Stimulated activated CD4-positive, alpha-beta T cell treated with anti-CD3 and anti-CD28 coated beads, Interleukin-12 subunit alpha, Interleukin-12 subunit beta, amount 100 ng/mL, for 4 hours (primary cell): ENCODE data around the gene KRTAP10-12.
"Not testable (repeated sequence)": the region's sequence is repeated elsewhere in the genome, so short reads cannot be mapped to it uniquely, and the experiment has no call there.

Experiments used
- DNase-seq: peaks from one replicate; pipeline ENCODE4 v3.0.0-alpha.2; 2020

The KRTAP10-12 gene

DNA sequence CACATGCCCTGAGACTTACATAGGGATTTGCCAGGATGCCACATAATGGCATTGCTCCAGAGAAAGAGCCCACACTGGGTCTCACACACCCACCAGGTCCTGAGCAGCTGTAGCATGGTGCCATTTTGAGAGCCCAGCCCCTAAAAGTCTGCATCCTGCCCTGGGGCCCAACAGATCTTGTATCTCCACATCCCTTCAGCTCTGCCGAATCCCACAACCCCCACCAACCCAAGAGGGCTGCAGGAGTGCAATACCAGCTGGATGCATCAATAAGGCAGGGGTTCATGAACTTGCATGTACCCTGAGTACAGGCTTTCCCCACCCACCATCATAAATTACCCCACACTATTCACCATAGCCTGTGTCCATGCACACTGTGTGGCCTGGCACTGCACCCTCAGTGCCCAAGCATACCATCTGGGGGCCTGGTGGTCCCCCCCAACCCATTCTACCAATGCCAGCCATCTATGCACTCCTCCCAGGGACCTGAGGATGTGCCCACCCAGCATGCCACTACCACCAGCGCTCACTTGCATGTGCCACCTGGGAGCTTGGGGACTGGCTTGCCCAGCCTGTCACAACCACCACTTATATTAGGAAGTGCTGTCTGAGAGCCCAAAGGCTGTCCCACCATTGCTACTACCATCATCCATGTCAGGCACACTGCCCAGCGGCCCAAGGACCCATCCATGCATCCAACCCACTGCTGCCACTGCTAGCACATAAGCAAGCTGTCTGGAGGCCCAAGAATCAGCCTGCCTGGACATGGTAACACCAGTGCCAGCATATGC lies 26.1 kb upstream of the KRTAP10-12 start:
- DNase-seq: no peak

DNA sequence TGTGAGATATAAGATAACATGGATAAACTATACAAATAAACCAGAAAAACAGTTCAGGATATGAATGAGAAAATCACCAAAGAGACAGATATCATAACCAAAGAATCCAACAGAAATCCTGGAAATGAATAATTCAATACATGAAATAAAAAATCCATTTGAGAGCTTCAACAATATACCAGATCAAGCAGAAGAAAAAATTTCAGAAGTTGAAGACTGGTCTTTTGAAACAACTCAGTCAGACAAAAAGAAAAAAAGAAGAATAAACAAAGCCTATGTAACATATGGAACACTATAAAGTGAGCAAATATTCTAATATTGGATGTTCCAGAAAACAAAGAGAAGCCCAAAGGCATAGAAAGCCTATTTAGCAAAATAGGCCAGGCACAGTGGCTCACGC lies 25.1 kb upstream of the KRTAP10-12 start:
- DNase-seq: no peak

DNA sequence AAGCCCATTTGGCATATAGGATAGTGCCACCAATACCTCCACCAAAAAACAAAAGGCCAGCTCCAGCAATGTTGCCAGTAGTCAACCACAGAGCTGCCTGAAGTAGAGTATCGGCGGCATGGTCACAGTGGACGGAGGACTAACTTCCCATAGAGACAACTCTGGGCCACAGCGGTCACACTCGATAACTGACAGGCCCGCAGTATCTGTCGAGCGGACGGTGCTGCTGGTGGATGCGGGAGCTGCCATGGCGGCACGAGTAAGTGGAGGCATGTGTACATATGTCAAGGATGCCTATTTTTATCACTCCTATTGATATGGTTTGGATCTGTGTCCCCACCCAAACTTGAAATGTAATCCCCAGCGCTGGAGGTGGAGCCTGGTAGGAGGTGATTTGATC lies 19.1 kb upstream of the KRTAP10-12 start:
- DNase-seq: no peak

GRCh38 chr21:44681152-44681551 lies 15.8 kb upstream of the KRTAP10-12 start:
- DNase-seq: no peak

GRCh38 chr21:44681861-44682579 lies 15.0 kb upstream of the KRTAP10-12 start, which contains the start of gene KRTAP12-1:
TSS of gene KRTAP12-1 (minus strand) at chr21:44682163. CDS start at chr21:44682123, 40 bp downstream.
- DNase-seq: no peak

DNA sequence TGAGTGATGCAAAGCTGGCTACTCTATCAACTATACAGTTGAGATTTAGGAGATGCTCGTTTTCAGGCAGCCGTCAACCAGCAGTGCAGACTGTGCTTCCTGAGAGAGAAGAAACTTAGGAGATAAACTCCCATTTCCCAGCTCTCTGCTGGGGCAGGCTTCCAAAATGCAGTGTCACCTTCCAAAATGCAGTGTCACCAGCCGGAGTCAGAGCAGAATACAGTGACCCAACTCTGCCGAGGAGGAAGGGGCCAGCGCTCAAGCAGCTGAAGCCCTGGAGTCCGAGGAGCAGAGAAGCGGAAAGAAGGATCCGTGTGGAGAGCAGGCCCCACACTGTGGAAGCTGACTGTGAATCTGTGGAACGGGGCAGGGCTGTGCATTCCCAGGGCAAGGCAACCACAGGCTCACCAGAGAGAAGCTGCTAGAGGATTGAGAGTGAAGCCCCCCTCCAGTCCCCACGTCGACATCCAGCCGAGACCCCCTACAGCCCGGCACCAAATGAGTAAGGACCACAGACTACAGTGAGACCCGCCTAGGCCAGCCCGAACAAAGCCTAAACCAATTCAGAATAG lies 14.3 kb upstream of the KRTAP10-12 start:
- DNase-seq: no peak

DNA sequence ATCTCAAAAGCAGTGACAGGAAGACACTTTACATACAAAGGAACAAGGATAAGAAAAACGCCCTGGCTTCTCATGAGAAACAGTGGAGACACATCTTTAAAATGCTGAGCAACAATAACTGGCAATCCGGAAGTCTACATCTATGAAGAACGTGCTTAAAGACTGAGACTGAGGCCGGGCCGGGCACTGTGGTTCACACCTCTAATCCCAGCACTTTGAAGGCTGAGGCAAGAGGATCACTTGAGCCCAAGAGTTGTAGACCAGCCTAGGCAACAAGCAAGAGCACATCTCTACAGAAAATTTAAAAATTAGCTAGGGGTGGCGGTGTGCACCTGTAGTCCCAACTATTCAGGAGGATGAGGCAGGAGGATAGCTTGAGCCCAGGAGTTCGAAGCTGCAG lies 12.9 kb upstream of the KRTAP10-12 start:
- DNase-seq: no peak

DNA sequence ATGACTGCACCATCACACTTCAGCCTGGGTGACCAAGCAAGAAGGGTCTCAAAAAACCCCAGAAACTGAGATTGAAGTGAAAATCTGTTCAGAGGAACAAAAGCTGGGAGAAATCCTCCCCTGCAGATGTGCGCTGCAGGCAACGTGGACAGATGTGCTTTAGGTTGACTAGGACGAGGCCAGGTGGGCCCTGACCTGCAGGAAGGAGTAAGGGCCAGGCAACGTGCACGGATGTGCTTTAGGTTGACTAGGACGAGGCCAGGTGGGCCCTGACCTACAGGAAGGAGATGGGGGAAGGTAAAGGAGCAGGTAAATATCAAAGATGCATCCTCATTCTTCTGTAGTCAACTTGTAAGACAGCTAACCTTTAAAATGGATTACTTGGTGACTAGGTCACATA lies 12.5 kb upstream of the KRTAP10-12 start:
- DNase-seq: no peak

GRCh38 chr21:44685050-44685449 lies 11.9 kb upstream of the KRTAP10-12 start:
- DNase-seq: not testable (repeated sequence)

DNA sequence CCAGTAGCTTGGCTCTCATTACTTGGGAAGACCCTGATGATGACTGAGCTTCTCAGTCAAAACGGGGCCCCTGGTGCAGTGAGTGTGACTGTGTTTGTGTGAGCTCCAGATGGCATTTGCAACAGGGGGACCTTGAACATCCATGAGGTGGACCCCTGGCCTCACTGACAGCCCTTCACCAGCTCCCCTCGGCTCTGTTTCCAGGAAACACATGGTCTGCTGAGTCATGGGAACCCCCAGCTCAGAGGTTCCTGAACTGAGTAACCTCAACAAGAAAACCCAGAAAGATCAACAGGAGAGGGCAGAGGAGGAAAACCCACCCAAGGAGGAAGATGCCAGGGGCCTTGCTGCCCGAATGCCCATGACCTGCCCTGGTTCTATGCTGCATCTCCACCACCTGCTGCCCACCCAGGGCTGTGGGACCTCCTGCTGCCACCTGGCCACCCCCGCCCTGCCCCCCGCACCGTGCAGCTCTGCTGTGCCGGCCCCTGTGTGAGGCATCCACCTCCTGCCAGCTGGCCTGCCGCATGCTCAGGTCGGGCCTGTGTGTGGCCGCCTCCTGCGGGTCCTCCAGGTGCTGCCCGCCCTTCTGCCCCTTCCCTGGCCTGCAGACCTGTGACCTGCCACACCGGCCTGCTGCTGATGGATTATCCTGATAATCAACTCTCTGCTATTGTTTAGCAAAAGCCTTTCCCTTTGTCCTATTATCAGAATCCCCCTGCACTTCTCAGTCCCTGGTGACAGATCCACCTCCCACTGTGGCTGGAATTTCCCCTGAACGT lies 10.8 kb upstream of the KRTAP10-12 start:
- DNase-seq: no peak

- DNase-seq: no peak
These were observed 10.0 kb upstream of the KRTAP10-12 start for GRCh38 chr21:44686843-44687561.

GRCh38 chr21:44687671-44688070 lies 9.3 kb upstream of the KRTAP10-12 start:
- DNase-seq: no peak

- DNase-seq: not testable (repeated sequence)
These were observed 7.2 kb upstream of the KRTAP10-12 start for GRCh38 chr21:44689740-44690139.

- no peak for DNase-seq
These were observed 5.3 kb upstream of the KRTAP10-12 start for GRCh38 chr21:44691686-44692085.

- no peak for DNase-seq
These were observed 4.0 kb upstream of the KRTAP10-12 start for GRCh38 chr21:44692798-44693512.

DNA sequence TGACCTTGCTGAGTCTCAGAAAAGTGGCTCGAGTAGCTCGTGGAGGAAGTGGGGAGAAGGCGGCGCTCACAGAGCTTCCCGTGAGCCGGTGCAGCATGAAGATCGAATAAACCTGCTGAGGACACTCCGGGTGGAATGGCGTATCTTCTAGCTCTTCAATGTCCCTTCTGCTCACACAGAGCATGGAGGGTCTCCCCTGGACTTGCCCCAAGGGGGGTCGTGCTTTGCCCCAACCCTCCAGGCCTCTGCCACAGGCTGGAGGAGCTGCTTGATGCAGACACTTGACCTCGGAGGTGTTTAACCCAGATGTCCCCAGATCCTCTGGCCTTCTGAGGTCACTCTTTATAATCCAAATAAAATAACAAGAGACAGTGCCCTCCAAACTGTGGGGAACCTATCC lies 2.2 kb upstream of the KRTAP10-12 start:
- no peak for DNase-seq

GRCh38 chr21:44695184-44695583 lies 1.8 kb upstream of the KRTAP10-12 start:
- DNase-seq: no peak

DNA sequence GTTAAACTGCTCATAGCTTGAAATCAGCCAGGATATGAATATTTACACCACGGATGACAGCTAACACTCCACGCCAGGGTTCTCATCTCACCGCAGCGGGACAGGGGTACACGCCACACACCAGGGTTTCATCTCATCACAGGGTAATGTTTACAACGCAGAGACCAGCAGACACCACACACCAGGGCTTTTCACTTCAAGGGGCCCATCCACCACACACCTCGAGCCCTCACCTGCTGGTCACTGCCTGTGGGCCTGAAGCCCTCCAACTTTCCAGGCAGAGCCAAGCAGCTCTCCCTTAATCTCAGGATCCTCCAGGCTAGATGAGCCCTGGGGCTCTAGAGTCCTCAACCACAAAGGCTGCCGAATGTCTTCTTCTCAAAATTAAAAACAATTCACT lies 1.3 kb upstream of the KRTAP10-12 start:
- DNase-seq: no peak

DNA sequence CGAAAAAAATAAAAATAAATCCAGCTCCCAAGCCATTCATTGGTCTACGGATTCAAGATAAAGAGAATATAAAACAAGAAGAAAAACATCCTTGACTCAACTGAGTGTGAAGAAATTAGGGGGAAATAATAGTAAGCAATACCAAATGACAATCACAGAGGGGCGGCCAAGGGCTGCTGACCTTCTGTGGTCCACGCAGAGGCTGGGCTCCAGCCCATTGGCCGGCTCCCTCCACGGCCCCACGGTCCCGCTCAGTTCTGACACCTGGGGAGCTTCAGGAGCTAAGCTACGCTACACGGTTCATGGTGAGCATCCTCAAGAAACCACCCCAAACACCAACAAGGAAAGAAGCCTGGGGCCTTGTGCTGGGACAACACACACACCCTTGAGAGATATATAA lies 400 bp upstream of the KRTAP10-12 start:
- no peak for DNase-seq

DNA sequence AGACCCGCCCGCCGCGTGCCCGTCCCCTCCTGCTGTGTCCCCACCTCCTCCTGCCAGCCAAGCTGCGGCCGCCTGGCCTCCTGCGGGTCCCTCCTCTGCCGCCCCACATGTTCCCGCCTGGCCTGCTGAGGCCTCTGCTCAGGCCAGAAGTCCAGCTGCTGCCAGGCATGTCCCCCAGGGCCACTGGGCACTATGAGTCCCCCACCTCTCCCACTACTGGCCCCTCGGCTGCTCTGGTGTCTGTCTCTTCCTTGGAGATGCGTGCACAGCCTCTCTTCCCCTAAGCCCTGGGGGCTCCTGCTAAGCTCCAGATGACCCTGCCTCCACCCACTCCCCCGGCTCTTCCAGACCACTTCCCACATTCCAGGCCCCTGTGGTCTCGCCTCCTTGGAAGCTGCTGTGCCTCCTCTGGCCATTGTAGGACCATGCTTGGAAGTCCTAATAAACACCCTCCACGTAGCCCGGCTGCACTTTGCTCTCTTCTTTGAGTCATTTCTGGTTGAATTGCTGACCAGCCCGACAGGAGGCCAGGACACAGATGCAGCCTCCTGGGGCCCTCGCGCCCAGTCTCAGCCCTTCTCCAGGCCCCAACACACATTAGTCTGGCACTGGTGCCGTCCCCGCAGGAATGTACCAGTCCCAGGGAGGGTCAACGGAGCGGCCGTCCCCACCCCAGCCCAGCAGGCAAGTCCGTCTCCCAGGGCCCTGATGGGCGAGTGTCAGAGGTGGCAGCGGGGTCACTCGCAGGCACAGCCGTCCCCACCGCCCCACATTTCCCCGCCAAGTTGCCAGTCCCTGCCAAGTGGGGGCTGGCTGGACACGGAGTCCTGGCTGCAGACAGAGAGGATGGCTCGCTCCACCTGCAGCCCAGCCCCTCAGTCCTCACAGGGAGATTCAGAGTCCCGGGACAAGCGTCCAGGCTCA lies 1.1 kb downstream of the KRTAP10-12 start:
- DNase-seq: no peak
